NOMO-1 (cell line): ENCODE data around the gene TCF12.
A peak's percentile ranks its signal among the peaks of the same experiment; 100 is the strongest.

Experiments
- DNase-seq, 2 experiments: peaks; one replicate each; lab custom pipeline; 2025; ENCODE audit not compliant: unreplicated experiment in 2 of 2; lab: John Stamatoyannopoulos, UW

Gene TCF12

GRCh38 chr15:57235186-57235585, 316.7 kb downstream of the TCF12 start:
- DNase-seq, result no peak

- DNase-seq, result no peak
Measured at GRCh38 chr15:57235873-57236272, 317.4 kb downstream of the TCF12 start.

- DNase-seq, result no peak
Measured at GRCh38 chr15:57236561-57237300, 318.3 kb downstream of the TCF12 start.

- no peak for DNase-seq
Measured at GRCh38 chr15:57237301-57237642, 318.8 kb downstream of the TCF12 start.

GRCh38 chr15:57237676-57238075, 319.2 kb downstream of the TCF12 start:
- DNase-seq, result no peak

- peak; percentile 34 to 83 for DNase-seq
Measured at GRCh38 chr15:57245130-57245529, 326.7 kb downstream of the TCF12 start.

- DNase-seq, result no peak
Measured at GRCh38 chr15:57245714-57246113, 327.3 kb downstream of the TCF12 start.

- DNase-seq, result no peak
Measured at GRCh38 chr15:57248074-57248473, 329.6 kb downstream of the TCF12 start.

GRCh38 chr15:57251308-57251707, 332.9 kb downstream of the TCF12 start:
- no peak for DNase-seq

- no peak for DNase-seq
Measured at GRCh38 chr15:57251941-57252340, 333.5 kb downstream of the TCF12 start.

GRCh38 chr15:57253082-57253481, 334.6 kb downstream of the TCF12 start:
- no peak for DNase-seq

- no peak for DNase-seq
Measured at GRCh38 chr15:57253500-57253899, 335.1 kb downstream of the TCF12 start.

- DNase-seq, result no peak
Measured at GRCh38 chr15:57255751-57256341, 337.4 kb downstream of the TCF12 start.

- DNase-seq, result no peak
Measured at GRCh38 chr15:57256939-57257338, 338.5 kb downstream of the TCF12 start.

- no peak for DNase-seq
Measured at GRCh38 chr15:57259568-57260040, 341.2 kb downstream of the TCF12 start.

GRCh38 chr15:57263520-57263919, 345.1 kb downstream of the TCF12 start:
- DNase-seq, result no peak

- DNase-seq, result no peak
Measured at GRCh38 chr15:57272771-57273357, 354.4 kb downstream of the TCF12 start.

- no peak for DNase-seq
Measured at GRCh38 chr15:57273402-57273801, 355.0 kb downstream of the TCF12 start.

GRCh38 chr15:57278439-57278838, 360.0 kb downstream of the TCF12 start:
- DNase-seq, result no peak

- no peak for DNase-seq
Measured at GRCh38 chr15:57280464-57280863, 362.0 kb downstream of the TCF12 start.

GRCh38 chr15:57281321-57281720, 362.9 kb downstream of the TCF12 start:
- DNase-seq, result no peak

- no peak for DNase-seq
Measured at GRCh38 chr15:57282686-57283085, 364.2 kb downstream of the TCF12 start.
